CD4-positive, alpha-beta memory T cell (primary cell): ENCODE data around the gene FICD. TPM values are rescaled to one million over a fixed set of nuclear protein-coding genes. Genes with fewer than 3 reads are reported as not detected.
A peak's percentile ranks its signal among the peaks of the same experiment; 100 is the strongest.
"Not testable (repeated sequence)": the region's sequence is repeated elsewhere in the genome, so short reads cannot be mapped to it uniquely, and the experiment has no call there.

Experiments
- CTCF ChIA-PET: fragments of 350-600 bp; sonication (Branson Sonifier 250); formaldehyde crosslinking; loops from one replicate; lab custom pipeline; 2021; ENCODE audit warnings: inconsistent platforms; ENCODE audit not compliant: partially characterized antibody; lab: Charles Lee
- POLR2A ChIA-PET: fragments of 350-600 bp; sonication (Branson Sonifier 250); formaldehyde crosslinking; loops from one replicate; lab custom pipeline; 2021; ENCODE audit not compliant: partially characterized antibody; lab: Charles Lee
- DNase-seq, 5 donors: peaks; one replicate each; pipeline versions ENCODE4 v3.0.0 to v3.0.0-alpha.2; 2020 to 2022; ENCODE audit warnings: mixed read lengths in 1 of 5
- H3K27ac ChIP-seq: one replicate; pipeline ENCODE4 v1.7.0; 2013; ENCODE audit warnings: low read depth, low read length
- H3K27me3 ChIP-seq: 2 replicates; pipeline ENCODE4 v1.7.0; 2013; ENCODE audit warnings: mild to moderate bottlenecking, low read length, moderate library complexity; ENCODE audit not compliant: insufficient read depth
- H3K36me3 ChIP-seq: 2 replicates; pipeline ENCODE4 v1.7.0; 2013; ENCODE audit warnings: mild to moderate bottlenecking, low read length, moderate library complexity; ENCODE audit not compliant: insufficient read depth
- H3K4me1 ChIP-seq: 2 replicates; pipeline ENCODE4 v1.7.0; 2013; ENCODE audit warnings: mild to moderate bottlenecking, low read length, moderate library complexity; ENCODE audit not compliant: insufficient read depth
- H3K4me3 ChIP-seq, 2 donors: one replicate each; pipeline ENCODE4 v1.7.0; 2013; ENCODE audit warnings: low read length in 2 of 2, mild to moderate bottlenecking in 1 of 2
- H3K9me3 ChIP-seq, 2 donors: one replicate each; pipeline ENCODE4 v1.7.0; 2013; ENCODE audit warnings: low read length in 2 of 2, control low read depth in 1 of 2; ENCODE audit not compliant: control insufficient read depth in 1 of 2
- H3K27ac Mint-ChIP-seq, 7 donors: one replicate each; pipeline ENCODE4 v1.8.0; 2020 to 2021; ENCODE audit warnings: mixed read lengths in 7 of 7, mild to moderate bottlenecking in 6 of 7, inconsistent platforms in 3 of 7, moderate library complexity in 3 of 7
- H3K27me3 Mint-ChIP-seq, 2 donors: one replicate each; pipeline ENCODE4 v1.8.0; 2020 to 2021; ENCODE audit warnings: mixed read lengths in 2 of 2
- H3K36me3 Mint-ChIP-seq, 2 donors: one replicate each; pipeline ENCODE4 v1.8.0; 2020 to 2021; ENCODE audit warnings: mixed read lengths in 2 of 2, inconsistent platforms in 1 of 2, mild to moderate bottlenecking in 1 of 2
- H3K4me1 Mint-ChIP-seq, 4 donors: one replicate each; pipeline ENCODE4 v1.8.0; 2020 to 2021; ENCODE audit warnings: mixed read lengths in 4 of 4, mild to moderate bottlenecking in 1 of 4
- H3K4me3 Mint-ChIP-seq, 8 donors: one replicate each; pipeline ENCODE4 v1.8.0; 2020 to 2021; ENCODE audit warnings: mixed read lengths in 8 of 8, mild to moderate bottlenecking in 7 of 8, moderate library complexity in 6 of 8, inconsistent platforms in 3 of 8
- H3K9me3 Mint-ChIP-seq, 8 donors: one replicate each; pipeline ENCODE4 v1.8.0; 2020 to 2021; ENCODE audit warnings: mixed read lengths in 8 of 8, mild to moderate bottlenecking in 5 of 8, inconsistent platforms in 3 of 8, moderate library complexity in 1 of 8
- intact Hi-C: fragments of 100-400 bp; cut with micrococcal nuclease; formaldehyde crosslinking; loops from one replicate; pipeline ENCODE4 v1.15.1; 2023
- polyA plus RNA-seq, 2 donors: library from polyadenylated mRNA; unstranded; fragments of 300-500 nt; fragmentation: Illumina TruSeq; gene quantifications; one replicate each; pipeline ENCODE4 v1.2.3, GENCODE V29; 2021
- total RNA-seq, 2 experiments: library from RNA; stranded (reverse); gene quantifications; one replicate each; pipeline ENCODE4 v1.2.3, GENCODE V29; 2021

The FICD gene
- total and polyA plus RNA-seq, 4 experiments from 2014 or later = 2.3 to 12.3 (median 7.2) TPM

GRCh38 chr12:108485371-108485770 is 29.7 kb upstream of the FICD start:
- Mint-ChIP-seq H3K9me3 (peaks cover 0 to 29% (median 12%) of the 10 kb centered on the region in 8 donors), H3K27me3 (peaks cover 21 to 29% of the 10 kb centered on the region in 2 donors)
- POLR2A ChIA-PET, H3K36me3 Mint-ChIP-seq, H3K9me3 ChIP-seq, H3K27ac ChIP-seq, intact Hi-C loops, H3K4me1 ChIP-seq, H3K4me3 ChIP-seq, CTCF ChIA-PET, H3K4me1 Mint-ChIP-seq, H3K27ac Mint-ChIP-seq, H3K27me3 ChIP-seq, H3K4me3 Mint-ChIP-seq, DNase-seq, H3K36me3 ChIP-seq: not testable (repeated sequence)

- H3K9me3 ChIP-seq, H3K27ac ChIP-seq, CTCF ChIA-PET, H3K36me3 Mint-ChIP-seq, H3K4me1 Mint-ChIP-seq, H3K27ac Mint-ChIP-seq, H3K36me3 ChIP-seq, intact Hi-C loops, H3K4me3 ChIP-seq, DNase-seq, H3K4me3 Mint-ChIP-seq, POLR2A ChIA-PET, H3K27me3 ChIP-seq, H3K4me1 ChIP-seq: not testable (repeated sequence)
- Mint-ChIP-seq H3K9me3 (peaks cover 0 to 29% (median 12%) of the 10 kb centered on the region in 8 donors), H3K27me3 (peaks cover 16 to 30% of the 10 kb centered on the region in 2 donors)
Observed at GRCh38 chr12:108487029-108487428, 28.0 kb upstream of the FICD start.

DNA sequence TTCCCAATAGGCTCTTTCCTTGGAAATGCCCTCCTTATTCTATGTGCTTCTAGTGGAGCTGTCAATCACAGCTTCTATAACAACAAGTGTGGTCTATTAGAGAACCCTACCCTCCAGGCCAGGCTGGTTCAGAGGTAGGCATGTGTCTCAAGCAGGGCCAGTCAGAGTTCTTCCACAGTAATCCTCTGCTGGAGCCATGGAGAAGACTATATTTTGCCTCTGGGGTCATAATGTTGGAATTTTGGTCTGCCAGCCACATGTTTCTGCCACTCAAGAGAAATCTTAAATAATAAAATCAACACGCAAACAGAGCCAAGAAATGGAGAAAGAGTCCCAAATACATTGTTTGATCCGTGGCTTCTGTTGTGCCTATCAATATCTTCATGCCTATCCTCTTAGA is 23.8 kb upstream of the FICD start:
- H3K27ac Mint-ChIP-seq = no peak overlapping the region
- ChIA-PET CTCF (interaction anchor here (1.2 to 1.6 kb wide), 2 partner anchors 14 to 127 kb away, joined by 3 read pairs; no protein-coding TSS in a partner anchor), POLR2A (no interaction called here)
- no peaks in the 10 kb centered on the region for H3K4me1 Mint-ChIP-seq
- no peaks in the 10 kb centered on the region for H3K36me3 ChIP-seq
- H3K27me3 Mint-ChIP-seq = peaks cover 21 to 48% of the 10 kb centered on the region in 2 donors
- no peaks in the 10 kb centered on the region for H3K9me3 ChIP-seq
- no peak overlapping the region for H3K4me3 ChIP-seq
- intact Hi-C loops = no loop called here
- DNase-seq = no peak
- peaks cover 0 to 19% (median 11%) of the 10 kb centered on the region in 8 donors for H3K9me3 Mint-ChIP-seq
- H3K27me3 ChIP-seq = no peaks in the 10 kb centered on the region
- no peak overlapping the region for H3K4me3 Mint-ChIP-seq
- H3K36me3 Mint-ChIP-seq = no peaks in the 10 kb centered on the region
- H3K27ac ChIP-seq = no peak overlapping the region
- H3K4me1 ChIP-seq = no peaks in the 10 kb centered on the region

DNA sequence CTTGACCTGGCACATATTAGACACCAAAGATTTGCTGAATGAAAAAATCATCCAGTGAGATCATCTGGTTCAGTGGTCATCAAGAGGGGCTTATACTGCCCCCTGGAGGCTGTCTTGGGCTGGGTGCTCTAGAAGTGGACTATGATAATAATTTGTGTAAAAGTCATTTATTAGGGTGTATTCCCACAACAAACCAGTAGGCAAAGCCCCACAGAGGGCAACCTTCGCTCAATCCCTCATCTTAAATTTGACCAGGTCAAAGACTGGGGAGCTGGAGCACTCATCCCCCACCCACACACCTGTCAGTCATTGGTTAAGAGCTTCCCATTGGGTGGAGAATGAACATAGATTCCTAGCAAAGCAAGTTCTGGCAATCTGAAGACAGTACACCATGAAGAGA is 20.0 kb upstream of the FICD start:
- CTCF ChIA-PET = interaction anchor here (1.4 to 2.9 kb wide), 3 partner anchors 11 to 504 kb away, joined by 3 to 8 read pairs (median 4); no protein-coding TSS in a partner anchor

DNA sequence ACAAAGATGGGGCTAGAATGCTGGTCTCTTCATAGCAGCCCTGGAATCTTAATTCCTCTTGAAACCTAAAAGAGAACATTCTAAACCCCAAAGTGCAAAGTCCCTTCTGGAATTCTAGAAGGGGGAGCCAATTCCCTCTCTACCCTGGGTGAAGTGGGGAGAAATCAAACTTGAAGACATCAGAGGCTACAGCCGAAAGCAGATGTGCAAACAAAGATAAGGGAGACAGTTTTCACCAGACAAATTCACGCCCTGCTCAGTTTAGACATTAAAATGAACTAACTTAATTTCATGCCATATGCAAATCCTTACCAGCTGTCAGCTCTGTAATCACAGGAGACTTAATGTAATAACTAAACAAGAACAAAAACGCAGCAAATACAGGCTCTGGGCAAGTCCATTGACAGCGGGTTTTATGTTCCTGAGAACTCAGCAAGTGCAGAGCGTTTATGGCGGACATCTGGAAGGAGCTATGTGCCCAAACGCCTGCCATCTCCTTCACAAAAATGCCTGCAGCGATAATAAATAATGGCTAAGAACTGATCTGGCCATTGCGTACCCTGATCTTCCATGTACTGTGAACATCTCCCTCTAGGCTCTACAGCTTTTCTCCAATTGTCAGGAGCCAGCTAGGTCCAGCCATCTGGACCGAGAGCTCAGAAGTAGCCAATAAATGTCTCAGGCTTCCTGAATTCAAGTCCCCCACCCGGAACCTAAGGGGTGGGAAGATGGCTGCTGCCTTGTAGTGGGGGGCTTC is 19.1 kb upstream of the FICD start:
- Mint-ChIP-seq H3K27ac (no peak overlapping the region), H3K27me3 (peaks cover 19 to 54% of the 10 kb centered on the region in 2 donors), H3K36me3 (no peaks in the 10 kb centered on the region), H3K4me3 (no peak overlapping the region), H3K4me1 (no peaks in the 10 kb centered on the region), H3K9me3 (peaks cover 0 to 6% (median 0%) of the 10 kb centered on the region in 8 donors)
- Histone ChIP-seq H3K4me1 (no peaks in the 10 kb centered on the region), H3K27ac (no peak overlapping the region), H3K27me3 (no peaks in the 10 kb centered on the region), H3K4me3 (no peak overlapping the region), H3K9me3 (no peaks in the 10 kb centered on the region), H3K36me3 (no peaks in the 10 kb centered on the region)
- intact Hi-C loops = no loop called here
- ChIA-PET POLR2A (no interaction called here), CTCF (interaction anchor here (1.4 to 2.9 kb wide), 3 partner anchors 10 to 505 kb away, joined by 3 to 8 read pairs (median 4); no protein-coding TSS in a partner anchor)
- DNase-seq = no peak

More for the DNA sequence above, 20.0 kb upstream of the FICD start:
- no peak overlapping the region for H3K27ac Mint-ChIP-seq
- no peaks in the 10 kb centered on the region for H3K4me1 ChIP-seq
- H3K36me3 Mint-ChIP-seq = no peaks in the 10 kb centered on the region
- H3K27me3 ChIP-seq = no peaks in the 10 kb centered on the region
- peak in 1 of 5 donors; percentile 8 for DNase-seq
- no peaks in the 10 kb centered on the region for H3K36me3 ChIP-seq
- intact Hi-C loops = no loop called here
- peaks cover 17 to 56% of the 10 kb centered on the region in 2 donors for H3K27me3 Mint-ChIP-seq
- no peak overlapping the region for H3K27ac ChIP-seq
- no peaks in the 10 kb centered on the region for H3K9me3 ChIP-seq
- H3K9me3 Mint-ChIP-seq = peaks cover 0 to 6% (median 0%) of the 10 kb centered on the region in 8 donors
- H3K4me1 Mint-ChIP-seq = no peaks in the 10 kb centered on the region
- no peak overlapping the region for H3K4me3 Mint-ChIP-seq
- POLR2A ChIA-PET = no interaction called here
- H3K4me3 ChIP-seq = no peak overlapping the region

DNA sequence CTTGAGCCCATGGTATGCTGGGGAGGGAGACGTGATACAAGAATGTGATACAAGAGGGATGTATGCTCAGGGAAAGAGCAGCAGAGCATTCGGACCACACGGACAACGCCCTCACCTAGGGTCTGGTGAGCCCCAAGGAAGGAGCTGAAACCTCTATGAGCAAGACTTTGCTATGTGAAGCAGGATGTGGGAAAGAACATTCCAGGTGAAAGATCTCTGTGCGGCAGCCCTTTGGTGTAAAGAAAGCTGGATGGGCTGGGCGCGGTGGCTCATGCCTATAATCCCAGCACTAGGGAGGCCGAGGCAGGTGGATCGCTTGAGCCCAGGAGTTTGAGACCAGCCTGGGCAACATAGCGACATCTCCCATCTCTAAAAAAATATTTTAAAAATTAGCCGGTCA is 16.9 kb upstream of the FICD start:
- H3K9me3 ChIP-seq = peaks cover 2 to 5% of the 10 kb centered on the region in 2 donors
- DNase-seq = no peak
- CTCF ChIA-PET = interaction anchor here (1.4 kb wide), 1 partner anchor 14 kb away, joined by 3 read pairs; no protein-coding TSS in a partner anchor
- H3K36me3 Mint-ChIP-seq = peaks cover 0 to 2% of the 10 kb centered on the region in 2 donors
- no peak overlapping the region for H3K27ac ChIP-seq
- H3K27me3 ChIP-seq = no peaks in the 10 kb centered on the region
- intact Hi-C loops = no loop called here
- no peak overlapping the region for H3K27ac Mint-ChIP-seq
- POLR2A ChIA-PET = no interaction called here
- H3K4me1 ChIP-seq = no peaks in the 10 kb centered on the region
- no peak overlapping the region for H3K4me3 ChIP-seq
- H3K4me3 Mint-ChIP-seq = no peak overlapping the region
- H3K4me1 Mint-ChIP-seq = no peaks in the 10 kb centered on the region
- H3K27me3 Mint-ChIP-seq = peaks cover 23 to 44% of the 10 kb centered on the region in 2 donors
- peaks cover 2 to 20% (median 18%) of the 10 kb centered on the region in 8 donors for H3K9me3 Mint-ChIP-seq
- no peaks in the 10 kb centered on the region for H3K36me3 ChIP-seq

GRCh38 chr12:108502922-108503321 is 12.2 kb upstream of the FICD start:
- Histone ChIP-seq H3K36me3 (no peaks in the 10 kb centered on the region), H3K27ac (no peak overlapping the region), H3K9me3 (peaks cover 6 to 9% of the 10 kb centered on the region in 2 donors), H3K27me3 (no peaks in the 10 kb centered on the region), H3K4me1 (no peaks in the 10 kb centered on the region), H3K4me3 (no peak overlapping the region)
- POLR2A ChIA-PET = no interaction called here
- intact Hi-C loops = no loop called here
- H3K36me3 Mint-ChIP-seq = peaks cover 3 to 4% of the 10 kb centered on the region in 2 donors
- no peak for DNase-seq
- no peak overlapping the region for H3K27ac Mint-ChIP-seq
- H3K4me1 Mint-ChIP-seq = no peaks in the 10 kb centered on the region
- CTCF ChIA-PET = no interaction called here
- H3K9me3 Mint-ChIP-seq = peaks cover 6 to 32% (median 26%) of the 10 kb centered on the region in 8 donors
- H3K27me3 Mint-ChIP-seq = peaks cover 14 to 22% of the 10 kb centered on the region in 2 donors
- no peak overlapping the region for H3K4me3 Mint-ChIP-seq
